Measurements from ENCODE around the gene GCHFR. TPM values are rescaled to one million over a fixed set of nuclear protein-coding genes. Genes with fewer than 3 reads are reported as not detected.

The GCHFR gene
- total and polyA plus RNA-seq, 10 of the 15 experiments (the other 5 are each of a cell fraction or from before 2014, with no cell fraction given): 10.5 to 94.0 (median 35.3) TPM

GRCh38 chr15:40803076-40803475 lies 39.2 kb downstream of the GCHFR start:
- intact Hi-C loops (cut with micrococcal nuclease; ENCODE audit: unreplicated experiment) (no loop called here), in situ Hi-C loops (cut with MboI) (no loop called here)
- Histone ChIP-seq H3K27me3 (replicated peaks in 1 of 2; ENCODE audit: control insufficient read depth in 2 of 2, insufficient read depth in 2 of 2, low read length in 1 of 2) (no peaks in the 10 kb centered on the region), H3K9me3 (replicated peaks; ENCODE audit: control insufficient read depth, insufficient read depth, low read length) (no peaks in the 10 kb centered on the region), H2AFZ (ENCODE audit: control insufficient read depth, low read depth, low read length) (no peak overlapping the region), H3K79me2 (ENCODE audit: control insufficient read depth, insufficient read depth, low read length) (peaks cover 18% of the 10 kb centered on the region), H3K4me1 (ENCODE audit: control insufficient read depth, insufficient read depth, low read length) (peaks cover 4% of the 10 kb centered on the region; the same call in 1 of the 2 replicates), H3K4me2 (ENCODE audit: control insufficient read depth, insufficient read depth) (no peak overlapping the region), H3K36me3 (ENCODE audit: control insufficient read depth in 2 of 2, insufficient read depth in 2 of 2, low read length in 1 of 2) (no peaks in the 10 kb centered on the region), H3K4me3 (no peak overlapping the region), H3K27ac (ENCODE audit: control insufficient read depth, insufficient read depth) (no peak overlapping the region), H3K9ac (ENCODE audit: control insufficient read depth, insufficient read depth, low read length) (no peak overlapping the region), H4K20me1 (ENCODE audit: control insufficient read depth, insufficient read depth) (no peaks in the 10 kb centered on the region)
- ChIA-PET POLR2A (interaction anchor here (0.6 to 0.8 kb wide), 2 partner anchors 11 to 60 kb away, joined by 3 to 4 read pairs; no protein-coding TSS in a partner anchor), CTCF (interaction anchor here (1.1 to 2.6 kb wide), 3 partner anchors 9 to 91 kb away, joined by 3 to 9 read pairs (median 4); no protein-coding TSS in a partner anchor), RAD21 (ENCODE audit: unreplicated experiment) (no interaction called here), SMC1A (ENCODE audit: uncharacterized antibody, unreplicated experiment) (interaction anchor here (1.4 kb wide), 1 partner anchor 57 kb away, joined by 4 read pairs; no protein-coding TSS in a partner anchor)
- no peak for DNase-seq (ENCODE audit: low read depth, low spot score)
- WGBS (ENCODE audit: insufficient coverage, insufficient replicate concordance, low lambda C conversion rate, missing lambda C conversion rate): 100% methylated on average over 2 of the region's 2 CpGs
- FAIRE-seq: no peak
- TF ChIP-seq NRF1 (conservative IDR thresholded peaks at IDR 0.05; ENCODE audit: low read depth, low read length) (no peak), EP300 (IDR thresholded peaks at IDR 0.05; ENCODE audit: borderline replicate concordance in 1 of 2, control insufficient read depth in 1 of 2, low read depth in 2 of 2, low read length in 2 of 2) (no peak), CBX5 (IDR thresholded peaks at IDR 0.05; ENCODE audit: low read depth) (no peak), ZNF24 (IDR thresholded peaks at IDR 0.05) (no peak), SMAD1 (IDR thresholded peaks at IDR 0.05; ENCODE audit: low read depth, partially characterized antibody) (no peak)
- ATAC-seq: no peak
- BruUV-seq (replicated peaks): TSS peak; percentile 27

- Histone ChIP-seq H4K20me1 (ENCODE audit: control insufficient read depth, insufficient read depth) (no peaks in the 10 kb centered on the region), H3K9ac (ENCODE audit: control insufficient read depth, insufficient read depth, low read length) (no peak overlapping the region), H3K79me2 (ENCODE audit: control insufficient read depth, insufficient read depth, low read length) (peaks cover 22% of the 10 kb centered on the region), H3K27ac (ENCODE audit: control insufficient read depth, insufficient read depth) (no peak overlapping the region), H3K4me3 (no peak overlapping the region), H2AFZ (ENCODE audit: control insufficient read depth, low read depth, low read length) (no peak overlapping the region), H3K27me3 (replicated peaks in 1 of 2; ENCODE audit: control insufficient read depth in 2 of 2, insufficient read depth in 2 of 2, low read length in 1 of 2) (no peaks in the 10 kb centered on the region), H3K4me1 (ENCODE audit: control insufficient read depth, insufficient read depth, low read length) (peaks cover 10% of the 10 kb centered on the region; the same call in 1 of the 2 replicates), H3K4me2 (ENCODE audit: control insufficient read depth, insufficient read depth) (no peak overlapping the region), H3K36me3 (ENCODE audit: control insufficient read depth in 2 of 2, insufficient read depth in 2 of 2, low read length in 1 of 2) (no peaks in the 10 kb centered on the region), H3K9me3 (replicated peaks; ENCODE audit: control insufficient read depth, insufficient read depth, low read length) (no peaks in the 10 kb centered on the region)
- CTCF ChIA-PET: interaction anchor here (1.1 kb wide), 1 partner anchor 92 kb away, joined by 3 read pairs; no protein-coding TSS in a partner anchor
- DNase-seq (ENCODE audit: low read depth, low spot score) (no peak), FAIRE-seq (no peak), ATAC-seq (no peak)
- SMC1A ChIA-PET (ENCODE audit: uncharacterized antibody, unreplicated experiment): interaction anchor here (0.7 to 1.4 kb wide), 2 partner anchors 58 to 156 kb away, joined by 4 read pairs; no protein-coding TSS in a partner anchor
- RAD21 ChIA-PET (ENCODE audit: unreplicated experiment): no interaction called here
- TF ChIP-seq CTCF (IDR thresholded peaks at IDR 0.05 in 2 of 3, conservative IDR thresholded peaks at IDR 0.05 in 1 of 3; ENCODE audit: control insufficient read depth in 2 of 3, extremely low read depth in 1 of 3, insufficient read depth in 1 of 3, low read depth in 3 of 3, low read length in 3 of 3) (0 out of 6 replicates have a peak, but pooled peaks of 2 of the 3 experiments have one; percentile 14 to 15), ZBTB4 (CRISPR knock-in tag; IDR thresholded peaks at IDR 0.05) (no peak), JUND (IDR thresholded peaks at IDR 0.05; ENCODE audit: low read depth, low read length) (no peak), SIX5 (IDR thresholded peaks at IDR 0.05; ENCODE audit: low read depth, low read length, severe bottlenecking) (no peak)
- in situ Hi-C loops (cut with MboI): no loop called here
- POLR2A ChIA-PET: interaction anchor here (0.6 to 0.8 kb wide), 3 partner anchors 11 to 77 kb away, joined by 3 to 4 read pairs (median 3); no protein-coding TSS in a partner anchor
- 96% methylated on average over 1 of the region's 1 CpG for WGBS (ENCODE audit: insufficient coverage, insufficient replicate concordance, low lambda C conversion rate, missing lambda C conversion rate)
- intact Hi-C loops (cut with micrococcal nuclease; ENCODE audit: unreplicated experiment): no loop called here
- BruUV-seq (replicated peaks): no TSS peak
These were observed 39.8 kb downstream of the GCHFR start for GRCh38 chr15:40803688-40804087.
